ENCODE results near the gene TEX26.
"Not testable (repeated sequence)": the region's sequence is repeated elsewhere in the genome, so short reads cannot be mapped to it uniquely, and the experiment has no call there.

The TEX26 gene

GRCh38 chr13:30920162-30920909 is 12.1 kb upstream of the TEX26 start:
- no peak for DNase-seq

DNA sequence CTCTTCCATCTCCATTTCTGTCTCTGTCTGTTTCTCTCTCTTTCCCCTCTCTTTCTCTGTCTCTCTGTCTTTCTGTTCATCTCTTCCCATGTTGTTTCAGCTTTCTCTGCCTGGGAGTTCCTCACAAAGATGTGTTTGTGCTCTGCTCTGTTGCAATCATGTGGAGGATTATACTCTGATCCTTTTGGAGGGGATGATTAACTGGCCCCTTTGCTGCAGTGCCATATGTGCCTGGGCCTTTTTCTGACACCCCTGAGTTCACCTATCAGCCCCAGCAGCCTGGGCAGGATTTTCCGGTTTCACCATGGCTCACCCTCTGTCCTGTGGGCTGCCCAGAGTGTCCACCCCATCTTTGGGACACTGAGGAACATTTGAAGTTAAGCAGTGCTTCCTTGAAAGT is 9.0 kb upstream of the TEX26 start:
- DNase-seq = no peak

DNA sequence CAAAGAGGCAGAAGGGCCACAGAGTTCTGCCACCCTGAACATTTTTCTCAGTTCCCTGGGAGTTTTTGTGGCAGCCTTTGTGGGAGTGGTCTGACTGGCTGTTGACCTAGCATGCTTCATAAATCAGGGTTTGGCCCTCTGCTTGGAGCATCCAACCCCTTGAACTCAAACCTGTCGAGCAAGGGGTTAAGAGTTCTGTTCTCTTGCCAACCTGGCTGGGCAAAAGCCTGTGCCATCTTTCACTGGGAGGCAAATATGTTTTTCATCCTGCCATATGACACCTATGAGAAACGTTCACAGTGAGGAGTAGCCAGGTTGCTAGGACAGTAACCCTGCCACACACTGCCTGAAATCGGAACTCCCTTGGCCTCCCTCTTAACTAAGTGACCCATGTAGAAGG is 7.7 kb upstream of the TEX26 start:
- DNase-seq = no peak

GRCh38 chr13:30925429-30925828 is 7.0 kb upstream of the TEX26 start:
- no peak for DNase-seq

GRCh38 chr13:30926781-30927180 is 5.7 kb upstream of the TEX26 start:
- no peak for DNase-seq

DNA sequence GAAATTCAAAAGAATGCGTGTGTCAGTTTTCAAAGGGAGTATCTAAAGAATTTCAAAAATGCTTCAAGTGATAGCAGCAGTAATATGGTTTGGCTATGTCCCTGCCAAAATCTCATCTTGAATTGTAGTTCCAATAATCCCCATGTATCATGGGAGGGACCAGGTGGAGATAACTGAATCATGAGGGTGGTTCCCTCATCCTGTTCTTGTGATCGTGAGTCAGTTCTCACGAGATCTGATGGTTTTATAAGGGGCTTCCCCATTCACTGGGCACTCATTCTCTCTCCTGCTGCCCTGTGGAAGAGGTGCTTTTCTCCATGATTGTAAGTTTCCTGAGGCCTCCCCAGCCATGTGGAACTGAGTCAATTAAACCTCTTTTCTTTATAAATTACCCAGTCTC is 5.3 kb upstream of the TEX26 start:
- not testable (repeated sequence) for DNase-seq

- DNase-seq = no peak
Measured at GRCh38 chr13:30927595-30927994, 4.9 kb upstream of the TEX26 start.

DNA sequence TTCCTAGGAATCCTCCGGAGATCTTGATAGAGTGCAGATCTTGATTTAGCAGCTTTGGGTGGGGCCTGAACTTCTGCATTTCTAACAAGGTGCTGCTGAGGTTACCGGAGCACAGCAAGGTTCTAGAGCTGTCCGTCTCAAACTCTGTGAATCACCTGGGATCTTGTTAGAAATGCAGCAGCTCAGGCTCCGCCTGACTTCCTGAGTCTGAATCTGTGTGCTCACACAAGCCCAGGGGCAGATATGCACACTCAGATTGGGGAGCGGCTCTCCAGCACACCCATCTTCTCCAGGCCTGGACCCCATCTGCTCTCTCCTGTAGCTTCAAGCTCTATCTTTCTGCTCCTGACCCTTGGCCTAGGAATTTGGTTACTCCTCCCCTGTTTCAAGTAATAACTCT is 3.5 kb upstream of the TEX26 start:
- no peak for DNase-seq

GRCh38 chr13:30933354-30933670 is 856 bp downstream of the TEX26 start:
- no peak for DNase-seq

- DNase-seq = no peak
Measured at GRCh38 chr13:30934381-30934780, 1.9 kb downstream of the TEX26 start.

DNA sequence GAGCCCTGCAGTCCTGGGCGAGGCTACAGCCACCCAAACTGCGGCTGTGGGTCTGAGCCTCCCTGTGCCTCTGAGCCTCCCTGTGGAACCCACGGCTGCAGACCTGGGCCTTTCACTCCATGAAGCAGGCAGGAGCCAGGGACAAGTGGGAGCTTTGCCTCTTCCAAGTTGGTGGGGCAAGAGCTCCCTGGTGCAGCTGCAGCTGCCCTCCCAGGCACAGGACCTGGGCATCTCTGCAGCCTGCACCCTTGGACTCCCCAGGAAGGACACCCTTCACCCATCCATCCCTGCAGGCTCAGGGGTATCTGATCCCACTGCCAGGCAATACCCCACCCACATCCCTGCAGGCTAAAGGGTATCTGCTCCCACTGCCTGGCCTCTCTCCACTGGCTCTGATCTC is 2.3 kb downstream of the TEX26 start:
- no peak for DNase-seq

GRCh38 chr13:30936971-30937370 is 4.5 kb downstream of the TEX26 start:
- no peak for DNase-seq

- DNase-seq = no peak
Measured at GRCh38 chr13:30943881-30944280, 11.4 kb downstream of the TEX26 start.

DNA sequence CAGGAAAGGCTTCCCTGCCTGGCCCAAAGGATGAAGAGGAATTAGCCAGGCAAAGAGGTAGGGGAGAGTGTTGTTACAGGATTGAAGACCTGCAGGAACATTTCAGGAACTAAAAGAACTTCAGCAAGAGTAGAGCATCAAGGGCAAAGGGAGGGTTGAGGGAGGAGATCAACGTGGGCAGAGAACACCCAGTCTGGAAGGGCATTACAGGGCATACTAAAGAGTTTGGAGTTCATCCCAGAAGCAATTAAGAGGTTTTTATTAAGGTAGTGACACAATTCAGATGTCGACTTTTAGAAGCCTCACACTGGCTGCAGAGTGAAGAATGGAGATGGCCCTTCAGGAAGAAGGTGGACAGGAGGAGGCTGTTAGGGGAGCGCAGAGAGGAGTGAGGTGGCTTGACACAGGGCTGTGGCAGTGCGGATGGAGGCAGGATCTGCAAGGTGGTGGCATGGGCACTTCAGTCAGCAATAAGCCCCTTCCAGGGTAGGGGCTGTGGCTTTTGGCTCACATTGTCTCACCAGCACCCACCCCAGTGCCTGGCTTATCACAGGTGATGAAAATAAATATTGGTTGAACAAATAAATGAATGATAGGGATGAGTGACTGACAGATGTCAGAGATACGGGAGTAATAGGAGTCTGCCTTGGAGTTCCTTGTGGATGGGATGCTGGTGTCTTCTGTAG is 24.9 kb downstream of the TEX26 start:
- no peak for DNase-seq

DNA sequence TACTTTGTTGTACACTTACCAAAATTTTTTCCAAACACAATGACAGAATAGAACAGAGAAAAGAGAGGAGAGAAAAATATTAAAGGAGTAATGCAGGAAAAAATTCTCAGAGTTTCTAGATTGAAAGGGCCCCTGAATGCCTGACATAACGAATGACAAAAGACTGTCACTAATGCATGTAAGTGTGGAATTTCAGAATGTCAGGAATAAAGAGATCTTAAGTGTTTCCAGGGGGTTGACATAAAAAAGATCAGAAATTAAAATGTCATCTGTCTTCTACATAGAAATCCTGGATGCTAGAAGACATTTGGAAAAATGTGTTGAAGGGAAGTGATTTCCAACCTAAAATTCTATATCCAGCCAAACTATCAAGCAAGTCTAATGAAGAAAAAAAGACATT is 27.2 kb downstream of the TEX26 start:
- DNase-seq = no peak

GRCh38 chr13:30963791-30964190 is 31.3 kb downstream of the TEX26 start:
- DNase-seq = no peak

DNA sequence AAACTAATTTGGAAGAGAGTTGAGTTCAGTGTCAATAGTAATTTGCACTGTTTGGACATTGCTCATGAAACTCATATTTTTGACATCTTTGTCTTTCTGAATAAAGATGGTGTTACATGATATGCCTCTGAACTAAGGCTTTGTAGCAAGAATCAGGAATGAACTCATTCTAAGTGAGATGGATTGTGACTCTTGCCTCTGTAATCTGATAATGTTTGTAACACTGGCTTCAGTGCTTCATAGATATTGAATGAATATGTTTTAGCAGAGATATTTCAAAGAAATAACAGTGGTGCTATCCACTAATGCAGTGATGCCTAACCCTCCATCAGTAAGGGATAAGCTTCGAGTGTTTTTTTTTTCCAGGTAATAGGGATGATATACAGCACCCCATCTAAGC is 32.9 kb downstream of the TEX26 start:
- no peak for DNase-seq

DNA sequence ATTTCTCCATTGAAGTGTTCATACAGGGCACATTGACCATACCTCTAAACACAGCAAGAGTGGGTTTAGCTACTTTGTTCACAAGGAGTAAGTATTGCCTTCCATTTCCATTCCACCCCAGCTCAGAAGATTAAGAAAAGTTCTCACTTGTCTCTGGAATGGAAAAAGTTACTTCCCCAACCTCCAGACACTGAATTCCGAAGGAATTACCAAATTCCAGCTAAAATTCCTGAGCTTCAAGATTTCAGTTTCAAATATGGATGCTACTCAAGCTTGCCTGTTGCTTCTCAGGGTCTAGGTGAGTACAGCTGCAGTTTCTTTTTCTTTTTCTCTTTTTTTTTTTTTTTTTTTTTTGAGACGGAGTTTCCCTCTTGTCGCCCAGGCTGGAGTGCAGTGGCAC is 33.6 kb downstream of the TEX26 start:
- no peak for DNase-seq

- no peak for DNase-seq
Measured at GRCh38 chr13:30968846-30969245, 36.4 kb downstream of the TEX26 start.

DNA sequence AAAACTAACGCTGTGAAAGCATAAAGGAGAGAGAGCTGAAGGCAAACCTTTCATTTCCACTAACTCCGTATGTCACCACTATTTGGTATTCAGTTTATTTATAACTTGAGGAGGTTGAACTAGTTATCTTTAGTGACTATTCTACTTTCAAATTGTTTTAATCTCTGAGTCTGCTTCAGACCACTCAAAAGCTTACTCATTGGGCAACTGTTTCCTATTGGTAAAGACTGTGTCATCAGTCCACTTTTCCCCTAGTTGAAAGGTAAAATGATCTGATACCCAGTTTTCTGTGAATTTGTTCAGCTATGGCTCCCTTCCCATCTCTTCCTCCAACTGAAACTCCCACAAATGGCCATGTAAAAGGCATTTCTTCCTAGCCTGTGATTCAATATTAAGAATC is 39.1 kb downstream of the TEX26 start:
- DNase-seq = no peak

GRCh38 chr13:30972888-30973377 is 40.5 kb downstream of the TEX26 start:
- DNase-seq = no peak

DNA sequence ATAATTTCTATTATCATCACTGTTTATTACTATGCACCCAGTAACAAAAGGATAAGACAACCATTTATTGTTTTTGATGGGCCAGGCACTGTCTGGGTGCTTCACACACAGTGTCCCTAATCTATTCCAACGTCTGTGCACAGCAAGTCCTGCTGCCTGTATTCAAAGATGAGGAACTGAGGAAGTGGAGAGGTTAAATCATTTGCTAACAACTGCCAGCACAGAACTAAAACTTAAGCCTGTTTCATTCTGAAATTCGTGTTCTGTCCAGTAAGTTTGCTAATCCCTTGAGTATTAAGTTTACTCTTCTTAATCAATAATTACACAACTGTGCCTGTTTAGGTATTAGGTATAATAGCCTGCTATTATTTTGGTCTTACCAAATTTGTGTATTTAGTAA is 41.9 kb downstream of the TEX26 start:
- DNase-seq = no peak

DNA sequence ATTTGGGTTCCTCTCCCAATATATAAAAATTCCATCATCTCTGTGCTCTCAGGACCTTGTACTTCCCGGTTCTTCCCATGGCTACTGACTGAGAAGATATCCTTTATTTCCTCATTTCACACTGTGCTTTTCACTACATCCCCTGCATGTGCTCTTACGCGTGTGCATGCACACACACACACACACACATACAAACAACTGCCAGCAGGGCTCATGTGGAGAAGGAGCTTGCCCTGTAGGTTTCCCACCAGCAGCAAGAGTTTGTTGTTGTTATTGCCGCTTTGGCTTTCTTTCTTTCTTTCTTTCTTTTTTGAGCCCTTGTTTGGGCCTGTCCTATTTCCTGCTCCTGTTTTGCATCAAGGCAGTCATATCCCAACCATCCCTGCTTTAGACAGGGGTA is 43.6 kb downstream of the TEX26 start:
- no peak for DNase-seq

GRCh38 chr13:30978981-30979956 is 46.8 kb downstream of the TEX26 start:
- DNase-seq = no peak

All from GF-D8 (cell line).